NT2/D1 (cell line): Measurements from ENCODE around the gene CHRNE.

Source experiments
- DNase-seq: peaks from one replicate; pipeline ENCODE4 v3.0.0-alpha.2; 2011; ENCODE audit warnings: low read depth, low spot score
- H3K27me3 ChIP-seq: 2 replicates; pipeline ENCODE4 v1.6.0; 2011; ENCODE audit warnings: mild to moderate bottlenecking; ENCODE audit not compliant: insufficient read length, insufficient read depth
- H3K36me3 ChIP-seq: 2 replicates; pipeline ENCODE4 v1.6.1; 2011; ENCODE audit warnings: mild to moderate bottlenecking, low read length, mixed read lengths; ENCODE audit not compliant: insufficient read depth, insufficient read length
- H3K4me1 ChIP-seq: 2 replicates; pipeline ENCODE4 v1.5.1; 2011; ENCODE audit not compliant: insufficient read depth, insufficient read length
- H3K4me3 ChIP-seq: 2 replicates; pipeline ENCODE4 v1.5.1; 2011; ENCODE audit warnings: low read depth; ENCODE audit not compliant: insufficient read length
- H3K9ac ChIP-seq: 2 replicates; pipeline ENCODE4 v1.6.0; 2011; ENCODE audit warnings: low read depth; ENCODE audit not compliant: insufficient read length
- H3K9me3 ChIP-seq: 2 replicates; pipeline ENCODE4 v1.5.1; 2011; ENCODE audit warnings: mild to moderate bottlenecking, low read length; ENCODE audit not compliant: insufficient read depth
- SUZ12 ChIP-seq: IDR thresholded peaks from 2 replicates; pipeline ENCODE4 v1.6.1; 2011; ENCODE audit not compliant: insufficient read length, insufficient read depth; ENCODE audit errors: extremely low read depth
- YY1 ChIP-seq: IDR thresholded peaks from 2 replicates; pipeline ENCODE4 v1.6.1; 2011; ENCODE audit not compliant: insufficient read length, insufficient read depth
- ZNF274 ChIP-seq: IDR thresholded peaks from 2 replicates; pipeline ENCODE4 v1.6.1; 2011; ENCODE audit warnings: mild to moderate bottlenecking, low read depth, low read length

Gene CHRNE

GRCh38 chr17:4896332-4897197 is 6.3 kb downstream of the CHRNE start:
- Histone ChIP-seq H3K9ac (no peak overlapping the region), H3K36me3 (peaks cover 69% of the 10 kb centered on the region), H3K27me3 (no peaks in the 10 kb centered on the region), H3K9me3 (no peaks in the 10 kb centered on the region), H3K4me1 (peaks cover 8% of the 10 kb centered on the region), H3K4me3 (no peak overlapping the region)
- TF ChIP-seq YY1 (no peak), ZNF274 (no peak), SUZ12 (no peak)
- DNase-seq: no peak

GRCh38 chr17:4895657-4896331 is 7.1 kb downstream of the CHRNE start:
- H3K9me3 ChIP-seq: no peaks in the 10 kb centered on the region
- H3K36me3 ChIP-seq: peaks cover 75% of the 10 kb centered on the region
- H3K27me3 ChIP-seq: no peaks in the 10 kb centered on the region
- no peak overlapping the region for H3K9ac ChIP-seq
- no peak overlapping the region for H3K4me3 ChIP-seq
- DNase-seq: no peak
- peaks cover 8% of the 10 kb centered on the region for H3K4me1 ChIP-seq
- no peak for TF ChIP-seq SUZ12
- no peak for TF ChIP-seq ZNF274
- no peak for TF ChIP-seq YY1

GRCh38 chr17:4895121-4895520 is 7.8 kb downstream of the CHRNE start:
- DNase-seq: no peak
- Histone ChIP-seq H3K4me1 (peaks cover 8% of the 10 kb centered on the region), H3K36me3 (peaks cover 79% of the 10 kb centered on the region), H3K9me3 (no peaks in the 10 kb centered on the region), H3K4me3 (no peak overlapping the region), H3K27me3 (no peaks in the 10 kb centered on the region), H3K9ac (no peak overlapping the region)
- TF ChIP-seq ZNF274: no peak
- no peak for TF ChIP-seq YY1
- no peak for TF ChIP-seq SUZ12

- TF ChIP-seq YY1: no peak
- no peak for TF ChIP-seq ZNF274
- TF ChIP-seq SUZ12: no peak
- Histone ChIP-seq H3K4me1 (peaks cover 8% of the 10 kb centered on the region), H3K9me3 (no peaks in the 10 kb centered on the region), H3K4me3 (no peak overlapping the region), H3K36me3 (peaks cover 72% of the 10 kb centered on the region), H3K27me3 (no peaks in the 10 kb centered on the region), H3K9ac (no peak overlapping the region)
- no peak for DNase-seq
Observed at GRCh38 chr17:4893721-4894560, 9.0 kb downstream of the CHRNE start.

- H3K27me3 ChIP-seq: no peaks in the 10 kb centered on the region
- DNase-seq: no peak
- H3K9me3 ChIP-seq: no peaks in the 10 kb centered on the region
- no peak overlapping the region for H3K4me3 ChIP-seq
- H3K9ac ChIP-seq: no peak overlapping the region
- peaks cover 66% of the 10 kb centered on the region for H3K36me3 ChIP-seq
- TF ChIP-seq ZNF274: no peak
- TF ChIP-seq SUZ12: no peak
- TF ChIP-seq YY1: no peak
- H3K4me1 ChIP-seq: peaks cover 8% of the 10 kb centered on the region
Observed at GRCh38 chr17:4893272-4893671, 9.6 kb downstream of the CHRNE start.

GRCh38 chr17:4892499-4893221 is 10.2 kb downstream of the CHRNE start:
- Histone ChIP-seq H3K36me3 (peaks cover 65% of the 10 kb centered on the region), H3K4me3 (no peak overlapping the region), H3K27me3 (no peaks in the 10 kb centered on the region), H3K9me3 (no peaks in the 10 kb centered on the region), H3K4me1 (peaks cover 8% of the 10 kb centered on the region), H3K9ac (no peak overlapping the region)
- DNase-seq: no peak
- TF ChIP-seq YY1 (no peak), SUZ12 (no peak), ZNF274 (no peak)
